Osteoblast (primary cell): ENCODE results near the gene SAC3D1. TPM values are rescaled to one million over a fixed set of nuclear protein-coding genes. Genes with fewer than 3 reads are reported as not detected.
A peak's percentile ranks its signal among the peaks of the same experiment; 100 is the strongest.

Experiments
- DNase-seq: peaks from one replicate; pipeline ENCODE4 v3.0.0; 2011; ENCODE audit warnings: low spot score, mixed read lengths; ENCODE audit not compliant: insufficient read length; ENCODE audit errors: missing footprints
- H2AFZ ChIP-seq: 2 replicates; pipeline ENCODE4 v1.6.0; 2011; ENCODE audit warnings: mild to moderate bottlenecking, low read length
- H3K27ac ChIP-seq: 2 replicates; pipeline ENCODE4 v1.5.1; 2011; ENCODE audit warnings: mild to moderate bottlenecking, low read depth, low read length, moderate library complexity
- H3K27me3 ChIP-seq: 2 replicates; pipeline ENCODE4 v1.6.0; 2012; ENCODE audit warnings: mild to moderate bottlenecking, control low read depth, inconsistent platforms, low read length, moderate library complexity; ENCODE audit not compliant: insufficient read depth
- H3K36me3 ChIP-seq: 2 replicates; pipeline ENCODE4 v1.5.1; 2011; ENCODE audit warnings: mild to moderate bottlenecking, low read length, control low read depth, moderate library complexity; ENCODE audit not compliant: insufficient read depth
- H3K4me1 ChIP-seq: 2 replicates; pipeline ENCODE4 v1.5.1; 2011; ENCODE audit warnings: mild to moderate bottlenecking, low read length, control low read depth, moderate library complexity; ENCODE audit not compliant: insufficient read depth
- H3K4me2 ChIP-seq: 2 replicates; pipeline ENCODE4 v1.6.0; 2011; ENCODE audit warnings: mild to moderate bottlenecking, low read length; ENCODE audit not compliant: insufficient read depth
- H3K4me3 ChIP-seq: fragments of 200-600 bp; sonication (generic); 3 replicates; pipeline ENCODE4 v1.5.1; 2012; ENCODE audit warnings: mild to moderate bottlenecking, low read length, inconsistent platforms; ENCODE audit not compliant: insufficient read depth
- H3K79me2 ChIP-seq: 2 replicates; pipeline ENCODE4 v1.6.0; 2012; ENCODE audit warnings: mild to moderate bottlenecking, low read length, control low read depth, inconsistent platforms; ENCODE audit not compliant: insufficient read depth
- H3K9me3 ChIP-seq: 2 replicates; pipeline ENCODE4 v1.5.1; 2011; ENCODE audit warnings: low read depth, low read length, control low read depth
- H4K20me1 ChIP-seq: 2 replicates; pipeline ENCODE4 v1.6.0; 2012; ENCODE audit warnings: mild to moderate bottlenecking, low read length, control low read depth; ENCODE audit not compliant: insufficient read depth
- total RNA-seq: library from RNA; depleted of rRNA; stranded (reverse); fragments of >200 nt; gene quantifications from 2 replicates; pipeline ENCODE4 v1.2.3, GENCODE V29; 2012
- TF ChIP-seq, protein P1 (sequence below): IDR thresholded peaks from 2 replicates; pipeline ENCODE4 v1.5.1; 2011; ENCODE audit warnings: mild to moderate bottlenecking, low read depth, low read length, moderate library complexity; ENCODE audit errors: extremely low read depth

SAC3D1 gene
- total RNA-seq, 1 donor: 7.6 TPM

- peak overlapping the region; percentile 96 for H3K4me3 ChIP-seq
- peak overlapping the region; percentile 97 for H3K27ac ChIP-seq
- peaks cover 6% of the 10 kb centered on the region for H3K36me3 ChIP-seq
- H4K20me1 ChIP-seq: no peaks in the 10 kb centered on the region
- H3K9me3 ChIP-seq: no peaks in the 10 kb centered on the region
- peak overlapping the region; percentile 98 for H3K4me2 ChIP-seq
- H3K27me3 ChIP-seq: no peaks in the 10 kb centered on the region
- H2AFZ ChIP-seq: peak overlapping the region; percentile 99
- peaks cover 12% of the 10 kb centered on the region for H3K4me1 ChIP-seq
- peak; percentile 98 for DNase-seq
- peaks cover 15% of the 10 kb centered on the region for H3K79me2 ChIP-seq
- TF ChIP-seq, protein P1, sequence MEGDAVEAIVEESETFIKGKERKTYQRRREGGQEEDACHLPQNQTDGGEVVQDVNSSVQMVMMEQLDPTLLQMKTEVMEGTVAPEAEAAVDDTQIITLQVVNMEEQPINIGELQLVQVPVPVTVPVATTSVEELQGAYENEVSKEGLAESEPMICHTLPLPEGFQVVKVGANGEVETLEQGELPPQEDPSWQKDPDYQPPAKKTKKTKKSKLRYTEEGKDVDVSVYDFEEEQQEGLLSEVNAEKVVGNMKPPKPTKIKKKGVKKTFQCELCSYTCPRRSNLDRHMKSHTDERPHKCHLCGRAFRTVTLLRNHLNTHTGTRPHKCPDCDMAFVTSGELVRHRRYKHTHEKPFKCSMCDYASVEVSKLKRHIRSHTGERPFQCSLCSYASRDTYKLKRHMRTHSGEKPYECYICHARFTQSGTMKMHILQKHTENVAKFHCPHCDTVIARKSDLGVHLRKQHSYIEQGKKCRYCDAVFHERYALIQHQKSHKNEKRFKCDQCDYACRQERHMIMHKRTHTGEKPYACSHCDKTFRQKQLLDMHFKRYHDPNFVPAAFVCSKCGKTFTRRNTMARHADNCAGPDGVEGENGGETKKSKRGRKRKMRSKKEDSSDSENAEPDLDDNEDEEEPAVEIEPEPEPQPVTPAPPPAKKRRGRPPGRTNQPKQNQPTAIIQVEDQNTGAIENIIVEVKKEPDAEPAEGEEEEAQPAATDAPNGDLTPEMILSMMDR: peak; percentile 69
Observed at GRCh38 chr11:65013130-65013887, 27.7 kb upstream of the SAC3D1 start.

- peak within 1 kb of the TSS; percentile 97 for H3K27ac ChIP-seq
- peaks cover 12% of the 10 kb centered on the region for H3K36me3 ChIP-seq
- peaks cover 15% of the 10 kb centered on the region for H3K79me2 ChIP-seq
- H3K4me1 ChIP-seq: peaks cover 12% of the 10 kb centered on the region
- H2AFZ ChIP-seq: peak within 1 kb of the TSS; percentile 99
- H3K4me3 ChIP-seq: peak within 1 kb of the TSS; percentile 96
- no peaks in the 10 kb centered on the region for H3K27me3 ChIP-seq
- H4K20me1 ChIP-seq: no peaks in the 10 kb centered on the region
- TF ChIP-seq, protein P1: peak; percentile 60
- peak within 1 kb of the TSS; percentile 98 for H3K4me2 ChIP-seq
- DNase-seq: peak; percentile 99
- H3K9me3 ChIP-seq: no peaks in the 10 kb centered on the region
Observed at GRCh38 chr11:65013888-65014725, 26.9 kb upstream of the SAC3D1 start, which contains the start of gene ARL2. TSS of gene ARL2 (plus strand) at chr11:65014160. CDS start at chr11:65014208, 48 bp downstream.

DNA sequence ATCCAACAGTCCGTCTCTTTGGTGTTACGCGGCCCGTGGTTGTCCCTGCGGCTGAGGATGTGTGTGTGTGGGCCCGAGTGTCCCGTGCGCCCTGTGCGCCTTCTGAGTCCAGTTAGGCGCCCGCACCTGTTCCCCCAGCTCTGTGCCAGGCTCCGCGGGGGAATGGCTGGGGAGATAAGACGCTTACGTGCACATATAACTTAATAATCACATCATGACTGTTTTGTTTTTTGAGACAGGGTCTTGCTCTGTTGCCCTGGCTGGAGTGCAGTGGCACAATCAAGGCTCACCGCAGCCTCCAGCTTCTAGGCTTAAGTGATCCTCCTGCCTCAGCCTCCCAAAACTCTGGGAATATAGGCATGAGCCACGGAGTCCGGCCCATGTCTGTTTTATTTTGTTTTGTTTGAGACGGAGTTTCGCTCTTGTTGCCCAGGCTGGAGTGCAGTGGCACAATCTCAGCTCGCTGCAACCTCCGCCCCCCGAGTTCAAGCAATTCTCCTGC, 26.2 kb upstream of the SAC3D1 start:
- no peaks in the 10 kb centered on the region for H3K27me3 ChIP-seq
- peak overlapping the region; percentile 96 for H3K4me3 ChIP-seq
- TF ChIP-seq, protein P1: no peak
- peak overlapping the region; percentile 98 for H3K4me2 ChIP-seq
- H4K20me1 ChIP-seq: no peaks in the 10 kb centered on the region
- peak; percentile 89 for DNase-seq
- no peaks in the 10 kb centered on the region for H3K9me3 ChIP-seq
- peaks cover 15% of the 10 kb centered on the region for H3K79me2 ChIP-seq
- peak overlapping the region; percentile 99 for H2AFZ ChIP-seq
- H3K4me1 ChIP-seq: peaks cover 12% of the 10 kb centered on the region
- H3K36me3 ChIP-seq: peaks cover 17% of the 10 kb centered on the region
- H3K27ac ChIP-seq: peak overlapping the region; percentile 97
